ENCODE results near the gene TUBGCP5.
"Not testable (repeated sequence)": the region's sequence is repeated elsewhere in the genome, so short reads cannot be mapped to it uniquely, and the experiment has no call there.

TUBGCP5 gene

DNA sequence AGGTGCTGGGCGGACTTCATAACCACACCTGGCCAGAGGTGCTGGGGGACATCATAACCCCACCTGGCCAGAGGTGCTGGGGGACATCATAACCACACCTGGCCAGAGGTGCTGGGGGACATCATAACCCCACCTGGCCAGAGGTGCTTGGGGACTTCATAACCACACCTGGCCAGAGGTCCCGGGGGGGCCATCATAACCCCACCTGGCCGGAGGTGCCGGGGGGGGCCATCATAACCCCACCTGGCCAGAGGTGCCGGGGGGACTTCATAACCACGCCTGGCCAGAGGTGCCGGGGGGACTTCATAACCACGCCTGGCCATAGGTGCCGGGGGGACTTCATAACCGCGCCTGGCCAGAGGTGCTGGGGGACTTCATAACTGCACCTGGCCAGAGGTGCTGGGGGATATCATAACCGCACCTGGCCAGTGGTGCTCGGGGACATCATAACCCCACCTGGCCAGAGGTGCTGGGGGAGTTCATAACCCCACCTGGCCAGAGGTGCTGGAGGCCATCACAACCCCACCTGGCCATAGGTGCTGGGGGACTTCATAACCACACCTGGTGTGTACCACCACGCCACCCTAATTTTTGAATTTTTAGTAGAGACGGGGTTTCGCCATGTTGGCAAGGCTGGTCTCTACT lies 10.7 kb upstream of the TUBGCP5 start:
- H3K27ac ChIP-seq (ENCODE audit: extremely low read depth, low read depth, low read length): no peak overlapping the region
- H3K4me3 ChIP-seq (ENCODE audit: low read depth, low read length): no peak overlapping the region
- POLR2A ChIA-PET: no interaction called here
- no peaks in the 10 kb centered on the region for H3K9me3 ChIP-seq (ENCODE audit: control insufficient read depth, insufficient read depth, low read depth, low read length)
- TF ChIP-seq ZNF157 (tag by site-specific recombination; IDR thresholded peaks at IDR 0.05) (no peak), ZNF596 (tag by site-specific recombination; IDR thresholded peaks at IDR 0.05) (no peak), ZNF248 (tag by site-specific recombination; IDR thresholded peaks at IDR 0.05) (no peak), ZBTB7A (tag by site-specific recombination; IDR thresholded peaks at IDR 0.05; ENCODE audit: low read depth) (no peak), ZNF530 (tag by site-specific recombination; IDR thresholded peaks at IDR 0.05; ENCODE audit: low read depth) (no peak), ZNF280D (tag by site-specific recombination; IDR thresholded peaks at IDR 0.05) (no peak), ZBTB21 (tag by site-specific recombination; IDR thresholded peaks at IDR 0.05) (no peak), KLF10 (tag by site-specific recombination; IDR thresholded peaks at IDR 0.05) (no peak), GLI2 (tag by site-specific recombination; IDR thresholded peaks at IDR 0.05; ENCODE audit: borderline replicate concordance, low read depth) (no peak), GLI4 (tag by site-specific recombination; IDR thresholded peaks at IDR 0.05) (no peak), WT1 (tag by site-specific recombination; IDR thresholded peaks at IDR 0.05) (no peak), ZNF558 (tag by site-specific recombination; IDR thresholded peaks at IDR 0.05) (no peak), BCL11B (tag by site-specific recombination; IDR thresholded peaks at IDR 0.05; ENCODE audit: low read depth) (no peak)
- TF ChIP-seq, protein P1, sequence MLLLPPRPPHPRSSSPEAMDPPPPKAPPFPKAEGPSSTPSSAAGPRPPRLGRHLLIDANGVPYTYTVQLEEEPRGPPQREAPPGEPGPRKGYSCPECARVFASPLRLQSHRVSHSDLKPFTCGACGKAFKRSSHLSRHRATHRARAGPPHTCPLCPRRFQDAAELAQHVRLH (tag by site-specific recombination; IDR thresholded peaks at IDR 0.05): no peak
- H3K4me1 ChIP-seq (ENCODE audit: control insufficient read depth, insufficient read depth, low read length): no peaks in the 10 kb centered on the region
- CTCF ChIA-PET: no interaction called here
- no peaks in the 10 kb centered on the region for H3K36me3 ChIP-seq (ENCODE audit: control insufficient read depth in 2 of 2, insufficient read depth in 1 of 2, low read length in 2 of 2)

DNA sequence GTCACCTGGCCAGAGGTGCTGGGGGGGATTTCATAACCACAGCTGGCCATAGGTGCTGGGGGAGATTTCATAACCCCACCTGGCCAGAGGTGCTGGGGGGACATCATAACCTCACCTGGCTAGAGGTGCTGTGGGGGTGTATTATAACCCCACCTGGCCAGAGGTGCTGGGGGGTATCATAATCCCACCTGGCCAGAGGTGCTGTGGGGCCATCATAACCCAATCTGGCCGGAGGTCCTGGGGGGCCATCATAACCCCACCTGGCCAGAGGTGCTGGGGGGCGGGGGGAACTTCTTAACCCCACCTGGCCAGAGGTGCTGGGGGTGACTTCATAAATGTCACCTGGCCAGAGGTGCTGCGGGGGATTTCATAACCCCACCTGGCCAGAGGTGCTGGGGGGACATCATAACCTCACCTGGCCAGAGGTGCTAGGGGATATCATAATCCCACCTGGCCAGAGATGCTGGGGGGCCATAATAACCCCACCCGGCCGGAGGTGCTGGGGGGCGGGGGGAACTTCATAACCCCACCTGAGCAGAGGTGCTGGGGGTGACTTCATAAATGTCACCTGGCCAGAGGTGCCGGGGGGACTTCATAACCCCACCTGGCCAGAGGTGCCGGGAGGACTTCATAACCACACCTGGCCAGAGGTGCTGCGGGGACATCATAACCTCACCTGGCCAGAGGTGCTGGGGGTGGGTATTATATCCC lies 9.4 kb upstream of the TUBGCP5 start:
- H3K9me3 ChIP-seq (ENCODE audit: control insufficient read depth, insufficient read depth, low read depth, low read length); H3K4me1 ChIP-seq (ENCODE audit: control insufficient read depth, insufficient read depth, low read length); CTCF ChIA-PET; H3K36me3 ChIP-seq (ENCODE audit: control insufficient read depth in 2 of 2, insufficient read depth in 1 of 2, low read length in 2 of 2); POLR2A ChIA-PET; H3K27ac ChIP-seq (ENCODE audit: extremely low read depth, low read depth, low read length); H3K4me3 ChIP-seq (ENCODE audit: low read depth, low read length): not testable (repeated sequence)

DNA sequence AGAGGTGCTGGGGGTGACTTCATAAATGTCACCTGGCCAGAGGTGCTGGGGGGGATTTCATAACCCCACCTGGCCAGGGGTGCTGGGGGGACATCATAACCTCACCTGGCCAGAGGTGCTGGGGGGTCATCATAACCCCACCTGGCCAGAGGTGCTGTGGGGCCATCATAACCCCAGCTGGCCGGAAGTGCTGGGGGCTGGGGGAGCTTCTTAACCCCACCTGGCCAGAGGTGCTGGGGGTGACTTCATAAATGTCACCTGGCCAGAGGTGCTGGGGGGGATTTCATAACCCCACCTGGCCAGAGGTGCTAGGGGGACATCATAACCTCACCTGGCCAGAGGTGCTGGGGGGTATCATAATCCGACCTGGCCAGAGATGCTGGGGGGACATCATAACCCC lies 4.6 kb upstream of the TUBGCP5 start:
- CTCF ChIA-PET; POLR2A ChIA-PET; H3K9me3 ChIP-seq (ENCODE audit: control insufficient read depth, insufficient read depth, low read depth, low read length); H3K4me3 ChIP-seq (ENCODE audit: low read depth, low read length); H3K27ac ChIP-seq (ENCODE audit: extremely low read depth, low read depth, low read length); H3K4me1 ChIP-seq (ENCODE audit: control insufficient read depth, insufficient read depth, low read length); H3K36me3 ChIP-seq (ENCODE audit: control insufficient read depth in 2 of 2, insufficient read depth in 1 of 2, low read length in 2 of 2): not testable (repeated sequence)

DNA sequence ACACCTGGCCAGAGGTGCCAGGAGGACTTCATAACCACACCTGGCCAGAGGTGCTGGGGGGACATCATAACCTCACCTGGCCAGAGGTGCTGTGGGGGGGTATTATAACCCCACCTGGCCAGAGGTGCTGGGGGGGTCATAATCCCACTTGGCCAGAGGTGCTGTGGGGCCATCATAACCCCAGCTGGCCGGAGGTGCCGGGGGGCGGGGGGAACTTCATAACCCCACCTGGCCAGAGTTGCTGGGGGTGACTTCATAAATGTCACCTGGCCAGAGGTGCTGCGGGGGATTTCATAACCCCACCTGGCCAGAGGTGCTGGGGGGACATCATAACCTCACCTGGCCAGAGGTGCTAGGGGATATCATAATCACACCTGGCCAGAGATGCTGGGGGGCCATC lies 4.2 kb upstream of the TUBGCP5 start:
- H3K4me3 ChIP-seq (ENCODE audit: low read depth, low read length); H3K27ac ChIP-seq (ENCODE audit: extremely low read depth, low read depth, low read length); H3K36me3 ChIP-seq (ENCODE audit: control insufficient read depth in 2 of 2, insufficient read depth in 1 of 2, low read length in 2 of 2); CTCF ChIA-PET; POLR2A ChIA-PET; H3K4me1 ChIP-seq (ENCODE audit: control insufficient read depth, insufficient read depth, low read length); H3K9me3 ChIP-seq (ENCODE audit: control insufficient read depth, insufficient read depth, low read depth, low read length): not testable (repeated sequence)

- H3K9me3 ChIP-seq (ENCODE audit: control insufficient read depth, insufficient read depth, low read depth, low read length); H3K4me3 ChIP-seq (ENCODE audit: low read depth, low read length); POLR2A ChIA-PET; H3K4me1 ChIP-seq (ENCODE audit: control insufficient read depth, insufficient read depth, low read length); H3K27ac ChIP-seq (ENCODE audit: extremely low read depth, low read depth, low read length); H3K36me3 ChIP-seq (ENCODE audit: control insufficient read depth in 2 of 2, insufficient read depth in 1 of 2, low read length in 2 of 2); CTCF ChIA-PET: not testable (repeated sequence)
These were observed 2.4 kb upstream of the TUBGCP5 start for GRCh38 chr15:23041736-23042135.
